NCI-H748 (cell line): ENCODE results near the gene ENTPD8.

ENCODE experiments used
- DNase-seq: peaks from one replicate; lab custom pipeline; 2025; ENCODE audit not compliant: unreplicated experiment; lab: John Stamatoyannopoulos, UW

Gene ENTPD8

DNA sequence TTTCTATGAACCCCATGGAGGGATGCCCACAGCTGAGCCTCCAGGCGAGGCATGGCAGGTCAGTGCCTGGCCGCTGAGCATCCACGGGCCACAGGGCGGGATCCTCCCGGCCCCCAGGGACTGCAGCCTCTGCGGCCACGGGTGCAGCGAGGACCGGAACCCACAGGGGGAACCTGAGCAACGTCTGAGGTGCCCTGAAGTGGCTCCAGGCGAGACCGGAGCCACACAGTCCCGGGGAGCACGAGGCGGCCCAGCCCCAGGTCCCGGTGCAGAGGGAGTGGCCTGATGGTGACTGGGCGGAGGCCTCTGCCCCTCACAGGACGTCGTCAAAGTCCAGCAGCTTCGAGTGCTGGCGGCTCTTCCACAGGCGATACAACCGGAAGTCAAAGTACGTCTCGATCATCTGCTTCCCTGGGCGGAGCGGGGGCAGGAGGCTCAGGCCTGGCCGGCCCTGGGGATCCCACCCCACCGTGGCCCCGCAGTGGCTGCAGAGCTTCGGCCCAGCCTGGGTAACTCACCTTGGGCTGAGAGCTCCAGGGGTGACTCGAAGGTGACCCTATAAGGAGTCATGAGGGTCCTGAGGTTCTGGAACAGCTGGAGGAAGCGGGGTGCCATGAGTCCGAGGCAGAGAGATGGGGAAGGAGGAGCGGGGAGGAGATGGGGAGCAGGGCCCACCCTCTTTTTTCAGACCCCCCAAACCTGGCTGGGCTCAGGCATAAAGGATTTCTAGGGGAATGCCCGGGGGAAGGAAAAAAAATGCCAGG is 8.1 kb upstream of the ENTPD8 start:
- DNase-seq, result no peak

DNA sequence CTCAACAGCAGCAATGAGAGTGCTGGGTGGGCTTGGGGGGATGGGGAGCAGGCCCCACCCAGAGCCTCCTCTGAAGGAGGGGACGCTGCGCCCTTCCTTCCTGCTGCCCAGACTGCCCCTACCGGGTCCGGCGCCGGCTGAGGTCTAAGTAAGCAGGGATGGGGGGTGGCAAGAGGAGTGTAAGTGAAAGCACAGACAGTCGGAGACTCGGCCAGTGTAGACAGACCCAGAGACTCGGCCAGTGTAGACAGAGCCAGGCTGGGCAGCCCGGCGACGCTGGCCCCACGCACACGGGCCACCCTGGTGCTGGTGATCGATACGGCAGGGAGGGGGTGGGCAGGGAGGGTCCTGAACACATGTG is 7.4 kb upstream of the ENTPD8 start:
- no peak for DNase-seq

DNA sequence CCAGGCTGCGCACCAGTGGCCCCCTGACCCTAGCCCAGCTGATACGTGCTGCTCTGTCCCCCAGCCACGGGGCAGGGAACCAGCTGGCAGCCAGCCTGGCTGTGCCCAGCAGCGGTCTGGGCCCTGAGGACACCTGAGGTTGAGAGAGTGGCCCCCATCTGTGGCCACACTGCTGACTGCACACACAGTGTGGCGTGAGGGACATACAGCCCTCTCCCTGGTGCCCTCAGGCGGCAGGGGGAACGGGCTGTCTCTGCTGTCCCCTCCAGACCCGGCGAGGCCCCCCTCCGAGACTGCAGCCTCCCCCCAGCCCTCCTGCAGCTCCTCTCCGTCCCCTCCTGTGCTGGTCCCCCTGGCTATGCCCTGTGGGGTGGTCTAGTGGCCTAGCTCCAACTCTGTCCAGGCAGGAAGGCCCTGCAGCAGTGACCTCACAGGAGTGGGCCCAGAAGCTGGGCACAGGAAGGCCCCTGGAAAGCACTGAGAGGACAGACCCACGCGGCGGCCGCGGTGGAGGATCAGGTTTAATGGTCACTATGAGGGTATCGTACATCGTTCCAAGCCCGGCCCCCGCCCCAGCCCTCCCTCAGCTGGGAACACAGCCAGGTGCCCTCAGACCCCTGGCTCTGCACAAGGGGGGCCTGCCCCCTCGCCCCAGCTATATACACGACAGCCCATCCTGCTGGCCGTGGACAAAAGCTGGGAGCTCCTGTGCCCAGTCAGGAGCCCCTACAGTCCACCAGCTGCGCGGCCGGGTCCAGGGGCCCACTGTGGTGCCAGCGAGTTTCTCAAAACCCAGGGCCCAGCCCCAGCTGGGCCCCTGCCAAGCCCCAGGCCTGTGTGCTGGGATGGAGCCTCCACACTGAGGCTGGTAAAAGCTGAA is 6.8 kb upstream of the ENTPD8 start:
- no peak for DNase-seq

DNA sequence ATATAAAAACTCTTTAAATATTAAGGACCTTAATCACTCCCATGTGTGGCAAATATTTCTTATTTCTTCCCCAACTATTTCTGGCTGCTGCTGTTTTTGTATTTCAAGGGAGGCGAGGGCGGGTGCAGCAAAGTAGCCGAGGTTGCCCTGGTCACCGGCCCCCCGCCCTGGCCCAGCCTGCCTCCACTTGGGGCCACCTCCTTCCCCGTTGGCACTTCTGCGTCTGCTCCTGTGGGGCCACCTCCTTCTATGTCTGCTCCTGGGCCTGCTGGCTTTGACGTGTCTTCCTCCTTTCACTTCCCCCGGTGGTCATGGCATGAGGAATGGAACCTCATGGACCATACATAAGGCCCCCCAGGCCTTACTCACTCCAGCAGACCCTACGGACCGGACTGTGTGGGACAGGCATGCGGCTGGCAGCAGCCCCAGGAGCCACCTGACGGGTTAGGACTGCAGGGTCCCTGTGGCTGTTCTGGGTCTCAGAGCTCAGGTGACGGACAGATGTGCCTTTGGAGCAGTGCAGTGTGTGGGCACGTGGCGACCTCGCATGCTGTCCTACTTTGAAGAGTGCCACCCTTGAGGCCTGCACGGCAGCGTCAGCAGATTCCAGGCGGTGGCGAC is 5.8 kb upstream of the ENTPD8 start:
- no peak for DNase-seq

DNA sequence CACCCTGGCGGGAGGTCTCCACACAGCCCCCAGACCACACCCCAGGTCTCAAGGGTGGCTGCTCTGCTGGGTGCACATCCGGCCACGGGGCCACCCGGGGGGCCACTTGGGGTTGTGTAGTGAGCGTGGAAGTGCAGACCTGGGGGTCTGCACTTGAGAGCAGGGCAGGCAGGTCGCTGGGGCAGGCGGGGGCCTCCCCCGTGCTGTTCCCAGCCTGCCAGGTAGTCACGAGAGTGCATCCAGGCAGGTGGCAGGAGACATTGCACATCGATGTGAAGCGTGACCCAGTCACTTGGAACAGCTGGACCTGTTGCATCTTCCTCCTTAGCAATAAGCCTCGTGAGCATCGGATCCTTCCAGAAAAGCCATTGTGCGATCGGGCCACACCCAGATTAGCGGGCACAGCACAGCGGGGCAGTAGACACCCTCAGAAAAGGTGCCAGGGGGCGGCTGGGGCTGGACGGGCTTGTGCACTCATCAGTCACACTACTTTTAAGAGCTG is 4.8 kb upstream of the ENTPD8 start:
- peak; percentile 55 for DNase-seq

DNA sequence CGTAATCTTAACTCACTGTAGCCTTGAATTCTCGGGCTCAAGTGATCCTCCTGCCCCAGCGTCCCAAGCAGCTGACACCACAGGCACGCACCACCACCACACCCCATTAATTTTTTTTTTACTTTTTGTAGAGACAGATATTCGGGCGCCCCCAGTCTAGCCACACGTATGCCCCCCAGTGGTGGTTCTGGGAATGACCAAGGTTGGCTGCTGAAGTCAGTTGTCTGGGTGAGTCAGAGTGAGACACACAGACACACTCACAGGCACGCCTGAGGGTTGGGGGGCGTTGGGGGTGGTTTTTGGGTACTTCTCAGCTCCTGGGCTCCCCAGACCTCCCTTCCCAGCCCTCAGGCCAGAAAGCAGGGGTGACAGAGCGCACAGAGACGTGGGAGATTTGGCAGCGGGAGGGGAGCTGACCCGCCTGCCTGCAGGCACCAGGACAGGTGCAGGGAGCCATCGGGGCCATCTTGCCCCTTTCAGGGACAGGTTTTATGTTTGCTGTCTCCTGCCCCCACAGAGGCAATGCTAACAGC is 4.2 kb upstream of the ENTPD8 start:
- DNase-seq, result peak; percentile 76

DNA sequence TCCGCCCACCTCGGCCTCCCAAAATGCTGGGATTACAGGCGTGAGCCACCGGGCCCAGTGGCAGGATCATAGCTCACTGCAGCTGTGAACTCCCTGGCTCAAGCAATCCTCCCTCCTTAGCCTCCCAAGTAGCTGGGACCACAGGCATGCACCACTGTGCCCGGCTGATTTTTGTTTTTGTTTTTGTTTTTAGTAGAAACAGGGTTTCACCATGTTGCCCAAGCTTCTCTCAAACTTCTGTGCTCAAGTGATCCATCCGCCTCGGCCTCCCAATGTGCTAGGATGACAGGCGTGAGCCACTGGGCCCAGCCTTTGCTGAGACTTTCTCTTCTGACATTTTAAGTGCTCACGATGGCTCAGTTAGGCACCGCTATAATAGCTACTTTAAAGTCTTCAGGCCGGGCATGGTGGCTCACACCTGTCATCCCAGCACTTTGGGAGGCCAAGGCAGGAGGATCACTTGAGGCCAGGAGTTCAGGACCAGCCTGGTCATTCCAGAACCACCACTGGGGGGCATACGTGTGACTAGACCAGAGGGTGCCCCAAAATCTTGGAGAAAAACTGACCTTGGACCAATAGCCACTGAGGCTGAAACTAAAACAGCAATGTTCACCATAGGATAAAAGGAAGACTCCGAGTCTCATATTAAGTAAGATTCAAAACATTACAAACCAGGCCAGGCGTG is 3.1 kb upstream of the ENTPD8 start:
- no peak for DNase-seq

DNA sequence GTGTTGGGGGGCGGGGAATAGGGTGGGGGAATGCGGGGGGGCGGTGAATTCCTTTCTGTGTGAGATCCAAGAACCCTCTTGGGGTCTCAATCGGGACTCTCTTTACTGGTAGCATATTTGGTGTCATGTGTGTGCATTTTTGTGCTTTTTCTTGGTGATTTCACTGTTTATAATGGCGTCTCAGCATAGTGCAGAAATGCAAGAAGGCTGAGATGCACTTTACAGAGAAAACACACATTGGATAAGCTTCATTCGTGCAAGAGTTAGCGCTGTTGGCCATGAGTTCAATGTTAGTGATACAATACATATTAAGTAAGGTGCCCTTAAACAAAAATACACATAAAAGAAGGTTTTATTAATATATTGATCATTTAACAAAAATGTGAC is 771 bp upstream of the ENTPD8 start:
- no peak for DNase-seq

DNA sequence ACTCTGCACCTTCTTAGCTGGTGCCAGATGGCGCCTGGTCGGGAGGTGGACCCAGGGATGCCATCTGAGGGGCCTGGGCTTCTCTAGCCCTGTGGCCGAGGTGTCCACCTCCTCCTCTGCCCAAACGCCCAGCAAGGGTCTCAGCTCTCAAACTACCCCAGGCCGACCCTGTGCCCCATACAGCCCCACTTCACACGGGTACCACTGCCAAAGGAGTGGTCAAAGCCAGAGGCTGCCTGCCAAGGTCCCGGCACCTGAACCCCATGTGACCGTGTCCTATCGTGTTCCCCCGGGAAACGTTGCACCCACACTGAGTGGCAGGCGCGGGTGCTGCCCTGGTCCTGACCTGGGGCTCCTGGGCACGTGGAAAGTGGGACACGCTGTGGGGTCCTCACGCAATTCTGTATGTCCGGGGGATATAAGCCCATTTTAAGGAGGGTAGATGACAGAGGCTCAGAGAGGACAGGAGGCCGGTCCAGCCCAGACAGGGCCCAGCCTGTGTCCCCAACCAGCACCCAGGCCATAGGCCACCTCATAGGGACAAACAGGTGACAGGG is 1.9 kb downstream of the ENTPD8 start:
- no peak for DNase-seq

DNA sequence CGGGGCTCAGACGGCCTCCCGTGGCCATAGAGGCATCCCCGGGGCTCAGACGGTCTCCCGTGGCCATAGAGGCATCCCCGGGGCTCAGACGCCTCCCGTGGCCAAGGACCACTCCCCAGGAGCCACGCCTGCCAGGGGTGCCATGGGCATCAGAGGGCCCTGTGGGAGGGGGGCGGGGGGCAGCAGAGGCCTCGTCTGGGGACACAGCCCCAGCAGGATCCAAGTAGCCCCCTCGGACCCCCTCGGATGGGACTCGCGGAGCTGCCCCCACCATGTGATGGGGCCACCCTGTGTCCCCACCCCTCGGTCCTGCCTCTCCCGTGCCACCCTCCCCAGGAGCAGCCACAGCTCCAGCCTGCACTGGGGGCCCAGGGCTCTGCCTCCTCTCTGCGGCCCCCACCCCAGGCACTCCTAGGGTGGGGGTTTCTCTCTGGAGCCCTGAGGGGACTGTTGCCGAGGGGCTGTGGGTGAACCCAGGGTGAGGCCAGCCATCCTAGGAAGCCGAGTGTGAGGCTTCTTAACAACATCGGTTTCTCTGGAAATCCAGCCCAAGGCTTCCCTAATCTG is 2.5 kb downstream of the ENTPD8 start:
- DNase-seq, result no peak

DNA sequence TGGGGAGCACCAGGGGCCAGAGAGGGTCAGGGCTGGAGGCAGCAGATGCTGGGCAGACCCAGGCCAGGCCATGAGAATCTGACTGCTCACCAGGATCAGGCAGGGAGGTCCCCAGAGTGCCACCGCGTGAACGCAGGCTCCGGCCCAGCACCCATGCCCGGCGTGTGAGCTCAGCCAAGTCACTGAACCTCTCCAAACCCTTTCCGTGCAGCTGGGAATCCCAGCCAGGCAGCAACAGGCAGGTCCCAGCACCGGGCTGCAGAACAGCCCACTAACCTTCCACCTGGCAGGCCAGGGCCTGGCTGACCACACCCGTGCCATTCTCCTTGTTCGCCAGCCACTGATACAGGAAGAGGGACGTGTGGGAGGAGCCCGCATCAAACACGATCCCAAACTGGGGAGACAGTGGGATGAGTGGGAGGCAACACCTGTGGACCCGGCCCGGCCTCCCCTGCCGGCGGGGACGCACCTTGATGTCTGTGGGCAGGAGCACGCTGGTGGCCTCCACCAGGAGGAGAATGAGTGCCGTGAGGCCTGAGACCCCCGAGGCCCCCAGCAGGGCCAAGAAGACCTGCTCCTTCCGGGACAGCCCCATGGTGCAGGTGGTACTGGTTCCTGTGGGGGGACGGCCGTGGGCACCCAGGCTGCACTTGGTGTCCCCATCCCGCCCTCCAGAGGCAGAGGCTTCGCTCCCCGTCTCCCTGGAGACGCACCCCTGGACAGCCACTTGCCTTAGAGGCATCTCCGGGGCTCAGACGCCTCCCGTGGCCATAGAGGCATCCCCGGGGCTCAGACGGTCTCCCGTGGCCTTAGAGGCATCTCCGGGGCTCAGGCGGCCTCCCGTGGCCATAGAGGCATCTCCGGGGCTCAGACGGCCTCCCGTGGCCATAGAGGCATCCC is 3.2 kb downstream of the ENTPD8 start:
- no peak for DNase-seq

DNA sequence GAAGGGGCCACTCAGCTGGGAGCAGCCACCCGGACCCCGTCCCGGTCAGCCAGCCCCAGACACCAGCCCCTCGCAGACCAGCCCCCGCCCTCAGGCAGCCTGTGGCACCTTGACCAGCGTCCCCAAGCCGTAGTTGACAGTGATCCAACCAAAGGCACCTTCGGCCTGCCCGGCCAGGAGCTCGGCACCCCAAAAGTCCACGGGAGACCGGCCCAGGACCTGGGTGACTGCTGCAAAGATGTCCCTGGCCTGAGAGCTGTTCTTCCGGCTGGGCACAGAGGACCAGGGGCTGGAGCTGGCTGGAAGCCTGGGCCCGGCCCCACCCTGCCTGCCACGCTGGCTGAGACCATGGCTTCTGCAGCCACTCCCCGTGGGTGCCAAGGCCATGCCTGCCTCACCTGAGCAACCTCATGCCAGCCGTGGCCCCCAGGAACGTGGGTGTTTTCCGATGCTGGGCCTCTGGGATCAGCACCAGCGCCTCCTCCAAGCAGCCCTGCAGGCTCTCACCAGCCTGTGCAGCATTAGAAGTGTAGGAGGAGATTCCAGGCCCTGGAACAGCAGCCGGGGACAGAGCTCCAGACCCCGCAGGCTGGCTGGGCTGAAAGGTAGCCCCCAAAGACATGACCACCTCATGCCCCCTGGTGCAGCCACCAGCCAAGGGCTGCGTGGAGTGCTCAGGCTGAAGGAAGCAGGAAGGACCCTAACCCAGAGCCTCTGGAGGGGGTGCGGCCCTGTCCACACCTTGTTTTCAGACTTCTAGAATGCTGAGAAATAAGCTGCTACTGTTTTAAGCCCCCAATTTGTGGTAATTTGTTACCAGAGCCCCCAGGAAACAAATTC is 4.2 kb downstream of the ENTPD8 start:
- DNase-seq, result no peak

DNA sequence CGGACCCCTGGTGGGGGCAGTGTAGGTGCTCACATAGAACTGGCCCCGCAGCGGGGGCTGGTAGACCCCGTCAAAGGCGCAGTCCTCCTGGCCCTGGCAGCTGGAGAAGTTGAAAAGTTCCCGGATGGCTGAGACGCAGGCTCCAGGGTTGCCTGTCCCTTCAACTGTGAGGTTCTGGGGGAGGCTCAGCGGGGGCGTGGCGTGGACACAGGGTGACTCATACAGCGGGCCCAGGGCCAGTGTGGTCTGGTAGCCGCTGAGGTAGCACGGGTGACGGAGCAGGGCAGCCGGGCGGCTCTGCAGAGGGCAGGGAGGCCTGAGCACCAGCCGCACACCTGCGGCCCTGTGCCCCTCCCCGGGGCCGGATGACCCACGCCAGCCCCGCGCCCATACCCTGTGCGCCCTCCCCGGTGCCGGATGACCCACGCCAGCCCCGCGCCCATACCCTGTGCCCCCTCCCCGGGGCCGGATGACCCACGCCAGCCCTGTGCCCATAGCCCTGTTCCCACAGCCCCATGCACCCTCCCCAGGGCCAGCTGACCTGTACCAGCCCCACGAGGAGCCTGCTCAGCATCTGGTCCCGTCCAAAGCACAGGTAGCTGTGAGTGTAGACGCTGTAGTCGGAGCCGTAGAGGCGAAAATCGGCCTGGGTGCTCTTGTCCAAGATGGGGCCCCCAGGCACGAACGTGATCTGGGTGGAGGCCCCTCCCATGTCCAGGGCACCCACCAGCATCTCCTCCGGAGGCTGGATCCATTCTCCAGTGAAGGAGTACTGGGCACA is 5.0 kb downstream of the ENTPD8 start:
- no peak for DNase-seq

DNA sequence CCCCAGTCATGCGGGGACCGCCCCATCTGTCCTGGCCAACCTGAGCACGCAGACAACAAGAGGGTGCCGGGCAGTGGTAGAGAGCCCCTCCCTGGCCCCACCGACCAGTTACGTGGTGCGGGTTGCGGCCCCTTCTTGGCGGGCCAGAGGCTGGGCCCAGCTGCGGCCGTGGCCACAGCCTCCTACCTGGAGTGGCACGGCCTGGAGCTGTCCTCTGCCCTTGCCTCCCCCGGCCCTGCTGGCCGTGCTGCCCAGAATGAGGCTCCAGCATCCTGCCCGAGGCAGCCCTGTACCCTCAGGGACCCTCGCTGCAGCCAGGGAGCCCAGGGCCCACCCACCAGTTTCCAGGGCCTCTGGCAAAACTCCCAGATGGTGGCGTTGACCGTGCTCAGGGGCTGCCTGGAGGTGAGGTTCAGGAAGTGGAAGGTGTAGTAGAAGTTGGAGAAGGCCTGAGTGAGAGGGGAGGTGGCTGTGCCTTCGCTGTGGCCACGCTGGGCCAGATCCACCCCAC is 5.7 kb downstream of the ENTPD8 start:
- DNase-seq, result no peak

DNA sequence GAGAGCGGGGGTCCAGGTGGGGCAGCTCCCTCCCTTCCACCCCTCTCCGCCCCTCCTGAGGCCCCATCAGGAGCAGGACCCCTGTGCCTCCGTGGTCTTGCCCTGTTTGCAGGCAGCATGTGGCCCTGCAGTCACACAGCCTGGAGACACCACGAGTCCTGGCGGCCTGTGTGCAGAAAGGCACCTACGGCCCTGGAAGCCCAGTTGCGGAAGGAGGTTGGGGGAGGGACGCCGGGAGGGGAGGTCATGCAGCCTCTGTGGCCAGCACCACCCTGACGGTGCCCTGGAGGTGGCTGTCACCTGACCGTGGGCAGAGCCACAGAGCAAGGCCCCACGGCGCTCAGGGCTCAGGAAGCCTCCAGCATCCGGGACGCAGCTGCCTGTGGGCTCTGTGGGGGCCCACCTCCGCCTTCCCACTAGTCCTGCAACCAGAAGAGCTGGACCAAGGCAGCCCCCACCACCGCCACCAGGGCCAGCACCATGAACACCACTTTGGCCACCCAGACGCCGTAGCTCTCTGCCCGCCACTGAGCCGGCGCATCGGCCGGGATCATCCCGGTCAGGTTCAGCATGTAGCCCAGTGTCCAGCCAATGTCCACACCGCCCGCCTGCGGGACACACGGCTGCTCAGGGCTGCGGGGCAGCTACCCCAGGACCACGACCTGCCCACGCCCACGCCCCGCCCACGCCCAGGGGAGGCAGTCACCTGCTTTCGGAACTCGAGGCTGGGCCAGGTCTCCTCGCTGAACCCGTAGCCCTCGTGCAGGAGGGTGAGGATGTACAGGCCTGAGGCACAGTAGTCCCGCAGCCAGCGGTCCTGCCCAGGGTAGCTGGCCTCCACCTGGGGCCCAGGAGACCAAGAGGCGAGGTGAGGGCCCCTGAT is 6.4 kb downstream of the ENTPD8 start:
- no peak for DNase-seq

DNA sequence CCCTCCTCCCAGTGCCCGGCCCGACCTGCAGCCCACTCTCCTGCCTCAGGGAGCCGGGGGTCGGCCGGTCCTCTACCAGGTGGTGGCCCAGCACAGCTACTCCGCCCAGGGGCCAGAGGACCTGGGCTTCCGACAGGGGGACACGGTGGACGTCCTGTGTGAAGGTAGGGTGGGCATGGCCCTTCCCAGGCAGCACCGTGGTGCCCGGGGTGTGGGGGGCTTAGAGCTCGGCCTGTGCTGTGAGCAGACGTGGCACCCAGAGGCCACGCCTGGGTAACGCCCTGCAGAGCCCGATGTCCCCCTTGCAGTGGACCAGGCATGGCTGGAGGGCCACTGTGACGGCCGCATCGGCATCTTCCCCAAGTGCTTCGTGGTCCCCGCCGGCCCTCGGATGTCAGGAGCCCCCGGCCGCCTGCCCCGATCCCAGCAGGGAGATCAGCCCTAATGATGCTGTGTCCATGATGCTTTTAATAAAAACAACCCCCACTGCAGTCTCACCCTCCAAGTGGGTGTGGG is 7.2 kb downstream of the ENTPD8 start:
- no peak for DNase-seq
